HPDE6-E6E7 (cell line): Measurements from ENCODE around the gene EPS8L2.
"Not testable (repeated sequence)": the region's sequence is repeated elsewhere in the genome, so short reads cannot be mapped to it uniquely, and the experiment has no call there.

Experiments used
- DNase-seq: peaks from one replicate; pipeline ENCODE4 v3.0.0; 2011; ENCODE audit warnings: missing footprints; ENCODE audit errors: extremely low spot score

EPS8L2 gene

DNA sequence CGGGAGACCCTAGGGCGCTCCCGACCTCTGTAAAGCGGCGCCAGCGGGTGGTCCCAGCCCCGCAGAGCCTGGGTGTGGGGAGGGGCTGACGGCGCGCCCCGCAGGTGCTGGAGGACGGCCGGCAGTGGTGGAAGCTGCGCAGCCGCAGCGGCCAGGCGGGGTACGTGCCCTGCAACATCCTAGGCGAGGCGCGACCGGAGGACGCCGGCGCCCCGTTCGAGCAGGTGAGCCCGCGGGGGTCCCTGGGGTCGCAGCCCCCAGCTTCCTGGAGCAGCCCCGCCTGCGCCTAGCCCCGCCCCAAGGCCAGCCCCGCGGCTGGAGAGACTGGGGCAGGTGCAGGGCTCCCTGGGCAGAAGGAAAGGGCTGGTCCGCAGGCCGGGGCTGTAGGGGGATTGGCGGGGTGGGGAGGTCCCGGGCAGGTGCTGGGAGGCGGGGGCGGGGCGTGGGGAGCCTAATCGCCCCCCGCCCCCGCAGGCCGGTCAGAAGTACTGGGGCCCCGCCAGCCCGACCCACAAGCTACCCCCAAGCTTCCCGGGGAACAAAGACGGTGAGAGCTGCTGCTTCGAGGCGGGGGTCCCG is 19.7 kb downstream of the EPS8L2 start:
- no peak for DNase-seq

DNA sequence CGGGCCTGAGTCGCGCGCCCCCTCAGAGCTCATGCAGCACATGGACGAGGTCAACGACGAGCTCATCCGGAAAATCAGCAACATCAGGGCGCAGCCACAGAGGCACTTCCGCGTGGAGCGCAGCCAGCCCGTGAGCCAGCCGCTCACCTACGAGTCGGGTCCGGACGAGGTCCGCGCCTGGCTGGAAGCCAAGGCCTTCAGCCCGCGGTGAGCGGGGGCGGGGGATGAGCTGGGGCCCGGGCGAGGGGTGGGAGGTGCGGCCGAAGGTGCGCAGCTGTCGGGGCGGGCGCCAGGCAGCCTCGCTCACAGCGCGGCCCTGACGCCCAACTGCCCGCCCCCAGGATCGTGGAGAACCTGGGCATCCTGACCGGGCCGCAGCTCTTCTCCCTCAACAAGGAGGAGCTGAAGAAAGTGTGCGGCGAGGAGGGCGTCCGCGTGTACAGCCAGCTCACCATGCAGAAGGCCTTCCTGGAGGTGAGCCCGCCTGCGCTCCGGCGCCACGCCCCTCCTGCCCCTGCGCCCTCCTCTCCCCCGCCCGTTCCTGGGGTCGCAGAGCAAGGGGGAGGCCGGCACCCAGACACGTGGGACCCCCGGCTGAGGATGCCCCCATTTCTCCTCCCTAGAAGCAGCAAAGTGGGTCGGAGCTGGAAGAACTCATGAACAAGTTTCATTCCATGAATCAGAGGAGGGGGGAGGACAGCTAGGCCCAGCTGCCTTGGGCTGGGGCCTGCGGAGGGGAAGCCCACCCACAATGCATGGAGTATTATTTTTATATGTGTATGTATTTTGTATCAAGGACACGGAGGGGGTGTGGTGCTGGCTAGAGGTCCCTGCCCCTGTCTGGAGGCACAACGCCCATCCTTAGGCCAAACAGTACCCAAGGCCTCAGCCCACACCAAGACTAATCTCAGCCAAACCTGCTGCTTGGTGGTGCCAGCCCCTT is 20.5 kb downstream of the EPS8L2 start:
- DNase-seq = peak; percentile 76

- DNase-seq = no peak
Observed at GRCh38 chr11:727281-727701, 21.3 kb downstream of the EPS8L2 start.

DNA sequence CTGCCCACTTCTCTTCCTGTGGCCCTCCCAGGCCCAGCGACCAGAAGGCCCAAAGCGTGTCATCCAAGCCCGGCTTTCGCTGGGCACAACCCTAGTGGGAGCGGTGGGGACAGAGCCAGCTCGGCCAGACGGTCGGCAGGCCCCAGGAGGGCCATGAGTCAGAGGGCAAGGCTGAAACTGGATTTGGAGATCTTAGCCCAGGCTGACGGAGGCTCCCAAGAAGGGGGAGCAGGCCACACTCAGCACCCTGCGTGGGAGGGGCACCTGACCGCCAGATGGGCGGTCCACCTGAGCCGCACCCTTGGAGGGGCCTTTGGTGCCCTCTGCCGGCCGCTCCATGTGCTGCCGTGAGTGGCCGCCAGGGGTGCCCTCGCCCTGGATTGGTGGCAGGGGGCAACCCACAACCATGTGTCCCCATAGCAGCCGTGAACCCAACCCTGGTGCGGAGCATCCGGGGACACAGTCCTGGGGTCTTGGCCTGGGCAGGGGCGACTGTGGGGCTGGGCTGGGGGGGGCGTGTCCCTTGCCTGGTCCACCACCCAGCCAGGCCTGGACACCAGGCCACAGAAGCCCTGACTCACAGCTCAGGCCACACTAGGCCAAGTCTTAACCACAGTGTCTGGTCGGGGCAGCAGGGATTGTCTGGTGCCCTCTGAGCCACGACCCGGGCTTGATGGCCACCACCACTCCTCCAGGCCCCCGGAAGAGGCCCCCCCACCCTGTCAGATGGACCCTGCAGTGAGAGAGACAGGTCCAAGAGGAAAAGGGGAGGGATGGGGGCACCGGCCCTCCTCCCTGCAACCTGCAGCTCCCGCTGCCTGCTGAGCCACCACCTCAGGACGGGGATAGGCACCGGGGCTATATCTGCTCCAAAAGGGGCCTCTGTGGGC is 22.1 kb downstream of the EPS8L2 start:
- DNase-seq = peak; percentile 95

GRCh38 chr11:728901-729491 is 23.0 kb downstream of the EPS8L2 start:
- no peak for DNase-seq

DNA sequence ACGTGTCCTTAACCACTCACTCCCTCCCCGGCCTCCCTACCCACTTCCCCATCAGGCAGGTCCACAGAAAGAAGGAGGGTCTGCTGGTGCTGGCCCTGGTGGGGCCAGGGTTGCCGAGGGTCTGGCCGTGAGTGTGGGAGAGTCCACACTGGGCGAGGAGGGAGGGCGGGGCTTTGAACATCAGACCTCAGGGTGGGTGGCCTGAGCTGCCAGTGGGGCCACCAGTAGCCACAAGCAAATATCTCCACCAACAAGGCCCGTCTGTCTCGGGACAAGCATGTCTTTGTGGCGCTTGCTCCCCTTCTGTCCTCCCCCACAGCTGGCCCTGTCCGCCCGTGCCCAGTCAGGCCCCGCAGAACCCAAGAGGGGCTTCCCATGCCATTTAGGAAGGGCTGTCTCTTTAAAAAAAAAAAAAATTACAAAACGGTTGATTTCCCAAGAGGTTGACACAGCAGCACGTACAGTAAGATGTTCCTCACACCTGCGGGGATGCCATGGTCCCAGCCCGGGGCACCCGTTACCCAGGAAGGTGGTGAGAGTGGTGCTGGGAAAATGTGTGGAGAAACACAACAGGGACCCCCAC is 23.6 kb downstream of the EPS8L2 start:
- DNase-seq = no peak

GRCh38 chr11:733072-733471 is 27.0 kb downstream of the EPS8L2 start:
- DNase-seq = no peak

DNA sequence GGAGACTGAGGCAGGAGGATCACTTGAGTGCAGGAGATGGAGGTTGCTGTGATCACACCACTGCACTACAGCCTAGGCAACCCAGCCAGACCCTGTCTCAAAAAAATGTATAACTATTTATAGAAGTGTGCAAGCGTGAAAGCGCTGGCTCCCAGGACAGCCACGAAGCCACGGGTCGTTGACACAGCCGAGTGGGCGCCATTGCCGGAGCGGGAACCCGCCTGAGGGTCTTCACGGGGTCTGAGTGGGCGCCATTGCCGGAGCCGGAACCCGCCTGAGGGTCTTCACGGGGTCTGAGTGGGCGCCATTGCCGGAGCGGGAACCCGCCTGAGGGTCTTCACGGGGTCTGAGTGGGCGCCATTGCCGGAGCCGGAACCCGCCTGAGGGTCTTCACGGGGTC is 28.5 kb downstream of the EPS8L2 start:
- DNase-seq = not testable (repeated sequence)

GRCh38 chr11:737366-737765 is 31.3 kb downstream of the EPS8L2 start:
- DNase-seq = no peak

DNA sequence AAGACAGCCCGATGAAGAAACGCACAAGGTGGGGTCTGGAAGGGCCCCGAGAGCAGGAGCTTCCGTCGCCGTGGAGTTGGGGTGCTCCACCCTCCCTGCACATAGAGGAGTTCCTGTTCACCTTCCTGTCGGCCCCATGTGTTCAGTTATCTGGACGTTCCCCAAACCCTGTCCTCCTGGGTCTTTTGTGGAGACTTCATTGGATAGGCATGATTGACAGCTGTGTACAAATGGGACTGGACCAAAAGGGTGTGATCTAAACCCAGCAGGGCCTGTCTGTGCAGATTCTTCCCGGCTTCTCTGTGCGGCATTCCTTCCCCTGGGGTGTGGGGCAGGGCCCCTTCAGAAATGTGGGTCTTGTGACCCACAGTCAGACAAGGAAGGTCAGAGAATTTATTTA is 31.9 kb downstream of the EPS8L2 start:
- not testable (repeated sequence) for DNase-seq

DNA sequence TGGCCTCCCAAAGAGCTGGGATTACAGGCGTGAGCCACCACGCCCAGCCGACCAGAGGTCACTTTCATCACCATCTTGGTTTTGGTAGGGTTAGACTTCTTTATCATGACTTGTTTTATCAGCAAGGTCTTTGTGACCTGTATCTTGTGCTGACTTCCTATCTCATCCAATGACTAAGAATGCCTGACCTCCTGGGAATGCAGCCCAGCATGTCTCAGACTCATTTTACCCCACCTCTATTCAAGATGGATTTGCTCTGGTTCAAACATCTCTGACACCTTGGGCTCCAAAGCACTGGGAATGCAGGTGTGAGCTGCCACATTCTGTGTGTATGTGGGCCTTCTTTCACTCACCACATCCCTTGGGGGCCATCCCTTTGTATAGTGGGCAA is 36.1 kb downstream of the EPS8L2 start:
- DNase-seq = no peak

DNA sequence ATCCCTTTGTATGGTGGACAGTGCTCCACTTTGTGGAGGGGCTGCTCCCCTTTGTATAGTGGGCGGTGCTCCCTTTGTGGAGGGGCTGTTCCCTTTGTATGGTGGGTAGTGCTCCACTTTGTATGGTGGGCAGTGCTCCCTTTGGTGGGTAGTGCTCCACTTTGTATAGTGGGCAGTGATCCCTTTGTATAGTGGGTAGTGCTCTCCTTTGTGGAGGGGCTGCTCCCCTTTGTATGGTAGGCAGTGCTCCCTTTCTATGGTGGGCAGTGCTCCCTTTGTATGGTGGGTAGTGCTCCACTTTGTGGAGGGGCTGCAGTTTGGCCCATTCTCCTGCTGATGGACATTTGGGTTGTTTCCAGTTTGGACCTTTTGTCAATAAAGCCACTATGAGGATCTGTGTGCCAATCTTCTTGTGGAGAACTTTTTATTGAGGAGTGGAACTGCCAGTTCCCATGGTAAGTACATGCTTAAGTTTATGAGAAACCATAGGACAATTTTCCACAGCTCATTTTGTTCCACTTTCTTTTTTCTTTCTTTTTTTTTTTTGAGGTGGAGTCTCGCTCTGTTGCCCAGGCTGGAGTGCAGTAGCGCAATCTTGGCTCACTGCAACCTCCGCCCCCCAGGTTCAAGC is 36.7 kb downstream of the EPS8L2 start:
- no peak for DNase-seq

GRCh38 chr11:745428-745827 is 39.4 kb downstream of the EPS8L2 start:
- DNase-seq = no peak

- DNase-seq = no peak
Observed at GRCh38 chr11:746289-747157, 40.5 kb downstream of the EPS8L2 start.

DNA sequence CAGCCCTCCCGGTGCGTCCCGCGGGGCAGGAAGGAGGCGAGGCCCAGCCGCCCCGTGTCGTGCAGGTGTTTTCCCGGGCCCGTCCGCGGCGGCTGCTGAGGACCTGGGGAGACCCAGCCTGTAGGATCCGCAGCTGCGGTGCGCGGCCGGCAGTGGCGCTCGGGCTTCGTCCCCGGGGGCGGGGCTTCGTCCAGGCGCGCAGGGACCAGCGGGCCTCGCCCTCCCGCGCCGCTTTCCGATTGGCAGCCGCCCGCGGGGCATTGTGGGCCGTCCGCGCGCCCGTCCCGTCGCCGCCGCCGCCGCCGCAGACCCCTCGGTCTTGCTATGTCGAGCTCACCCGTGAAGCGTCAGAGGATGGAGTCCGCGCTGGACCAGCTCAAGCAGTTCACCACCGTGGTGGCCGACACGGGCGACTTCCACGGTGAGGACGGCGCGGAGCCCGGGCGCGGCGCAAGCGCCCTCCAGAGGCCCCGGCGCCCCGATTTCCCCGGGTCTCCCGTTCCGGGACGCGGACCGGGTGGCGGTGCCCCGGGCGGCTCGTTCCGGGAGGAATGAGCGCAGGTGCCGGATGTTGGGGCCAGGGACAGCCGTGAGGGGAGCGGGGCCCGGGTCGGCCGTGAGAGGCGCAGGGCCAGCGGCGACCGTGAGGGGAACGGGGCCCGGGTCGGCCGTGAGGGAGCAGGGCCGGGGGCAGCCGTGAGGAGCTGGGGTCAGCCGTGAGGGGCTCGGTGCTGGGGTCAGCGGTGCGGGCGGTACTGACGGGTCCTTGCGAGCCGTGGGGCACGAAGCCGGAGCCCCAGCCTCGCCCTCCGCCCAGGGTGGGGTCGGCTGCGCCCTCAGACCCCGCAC is 41.4 kb downstream of the EPS8L2 start, which contains the start of gene TALDO1:
Gene TALDO1 (plus strand): TSS at position 307 of the 849 bp plus-strand sequence. CDS start 18 bp downstream, at position 325.
- peak; percentile 88 for DNase-seq

DNA sequence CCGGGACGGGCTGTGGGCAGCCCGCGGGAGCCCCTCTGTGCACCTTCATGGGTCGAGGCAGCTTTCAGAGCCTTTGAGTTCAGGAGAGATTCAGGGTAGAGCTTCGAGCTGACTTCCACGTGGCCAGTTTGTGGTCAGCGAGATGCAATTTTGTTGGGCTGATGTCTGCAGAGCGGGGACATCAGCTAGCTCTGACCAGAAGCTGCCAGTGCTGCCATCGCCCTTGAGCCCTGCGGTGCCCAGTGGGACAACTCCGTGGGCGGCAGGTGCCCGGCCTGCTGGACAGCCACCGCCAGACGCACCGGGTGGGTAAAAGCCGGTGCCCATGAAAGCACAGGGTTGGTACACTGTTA is 42.0 kb downstream of the EPS8L2 start:
- no peak for DNase-seq

DNA sequence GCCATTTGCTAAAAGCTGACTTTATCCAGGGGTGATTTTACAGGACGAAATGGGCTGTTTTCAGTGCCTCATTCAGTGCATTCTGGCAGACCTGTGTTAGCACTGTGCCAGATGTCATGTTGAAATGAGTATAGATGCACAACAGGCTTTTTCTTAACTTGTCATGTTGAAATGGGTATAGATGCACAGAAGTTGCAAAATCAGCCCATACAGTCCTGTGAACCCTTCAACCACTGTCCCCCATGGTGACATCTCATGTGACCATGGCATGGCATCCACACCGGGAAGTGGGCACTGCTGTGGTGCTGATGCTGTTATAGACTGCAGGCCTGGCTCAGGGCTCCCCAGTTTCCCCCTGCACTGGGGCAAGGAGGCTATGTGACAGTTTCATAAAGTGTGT is 43.7 kb downstream of the EPS8L2 start:
- DNase-seq = no peak

- DNase-seq = no peak
Observed at GRCh38 chr11:760236-760635, 54.2 kb downstream of the EPS8L2 start.

DNA sequence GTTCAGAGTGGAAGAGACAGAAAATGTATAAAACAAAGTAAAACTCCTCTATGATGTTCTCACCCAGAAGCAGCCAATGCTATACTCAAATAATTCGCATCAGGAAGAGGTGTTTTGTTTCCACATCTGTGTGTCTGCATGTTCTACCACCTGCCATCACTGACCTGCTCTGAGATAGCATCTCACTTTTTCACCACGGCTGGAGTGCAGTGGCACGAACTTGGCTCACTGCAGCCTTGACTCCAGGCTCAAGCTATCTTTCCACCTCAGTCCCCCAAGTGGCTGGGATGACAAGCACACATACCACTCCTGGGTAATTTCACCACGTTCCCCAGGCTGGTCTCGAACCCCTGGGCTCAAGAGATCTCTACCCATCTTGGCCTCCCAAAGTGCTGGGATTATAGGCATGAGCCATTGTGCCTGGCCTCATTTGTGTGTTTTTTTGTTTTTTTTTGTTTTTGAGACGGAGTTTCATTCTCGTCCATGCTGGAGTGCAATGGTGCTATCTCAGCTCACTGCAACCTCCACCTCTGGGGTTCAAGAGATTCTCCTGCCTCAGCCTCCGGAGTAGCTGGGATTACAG is 55.6 kb downstream of the EPS8L2 start:
- no peak for DNase-seq
